Measurements from ENCODE around the gene KMT5B. TPM values are rescaled to one million over a fixed set of nuclear protein-coding genes. Genes with fewer than 3 reads are reported as not detected.

KMT5B gene
- total RNA-seq, 1 donor from 2014 or later = 43.9 TPM

GRCh38 chr11:68136866-68137265 is 76.2 kb downstream of the KMT5B start:
- no peak for ATAC-seq
- DNase-seq = no peak
- no peaks in the 10 kb centered on the region for H3K9me3 ChIP-seq
- intact Hi-C loops (cut with DNase I) = no loop called here
- H3K27ac ChIP-seq = no peak overlapping the region
- peaks cover 8% of the 10 kb centered on the region for H3K4me1 ChIP-seq
- no peak for TF ChIP-seq CTCF (IDR thresholded peaks at IDR 0.05)
- H3K4me3 ChIP-seq = no peak overlapping the region
- H3K27me3 ChIP-seq = no peaks in the 10 kb centered on the region
- no peaks in the 10 kb centered on the region for H3K36me3 ChIP-seq

- no peaks in the 10 kb centered on the region for H3K36me3 ChIP-seq
- no peaks in the 10 kb centered on the region for H3K27me3 ChIP-seq
- H3K27ac ChIP-seq = no peak overlapping the region
- no peak for ATAC-seq
- intact Hi-C loops (cut with DNase I) = no loop called here
- TF ChIP-seq CTCF (IDR thresholded peaks at IDR 0.05) = no peak
- no peaks in the 10 kb centered on the region for H3K4me1 ChIP-seq
- no peaks in the 10 kb centered on the region for H3K9me3 ChIP-seq
- no peak for DNase-seq
- H3K4me3 ChIP-seq = no peak overlapping the region
Observed at GRCh38 chr11:68135161-68135560, 77.9 kb downstream of the KMT5B start.

- no peak overlapping the region for H3K4me3 ChIP-seq
- intact Hi-C loops (cut with DNase I) = no loop called here
- ATAC-seq (no peak), DNase-seq (no peak)
- no peaks in the 10 kb centered on the region for H3K9me3 ChIP-seq
- no peak for TF ChIP-seq CTCF (IDR thresholded peaks at IDR 0.05)
- peaks cover 4% of the 10 kb centered on the region for H3K4me1 ChIP-seq
- no peaks in the 10 kb centered on the region for H3K27me3 ChIP-seq
- H3K36me3 ChIP-seq = no peaks in the 10 kb centered on the region
- H3K27ac ChIP-seq = no peak overlapping the region
Observed at GRCh38 chr11:68133761-68134160, 79.3 kb downstream of the KMT5B start.

- intact Hi-C loops (cut with DNase I) = no loop called here
- H3K4me3 ChIP-seq = no peak overlapping the region
- H3K4me1 ChIP-seq = peaks cover 19% of the 10 kb centered on the region
- no peaks in the 10 kb centered on the region for H3K27me3 ChIP-seq
- no peak overlapping the region for H3K27ac ChIP-seq
- no peaks in the 10 kb centered on the region for H3K36me3 ChIP-seq
- DNase-seq (no peak), ATAC-seq (no peak)
- TF ChIP-seq CTCF (IDR thresholded peaks at IDR 0.05) = no peak
- H3K9me3 ChIP-seq = no peaks in the 10 kb centered on the region
Observed at GRCh38 chr11:68130121-68130520, 83.0 kb downstream of the KMT5B start.

- Histone ChIP-seq H3K27ac (peak overlapping the region; percentile 83), H3K9me3 (no peaks in the 10 kb centered on the region), H3K4me1 (peaks cover 19% of the 10 kb centered on the region), H3K27me3 (no peaks in the 10 kb centered on the region), H3K4me3 (peak overlapping the region; percentile 56), H3K36me3 (no peaks in the 10 kb centered on the region)
- peak; percentile 69 for ATAC-seq
- peak; percentile 82 for DNase-seq
- TF ChIP-seq CTCF (IDR thresholded peaks at IDR 0.05) = no peak
- intact Hi-C loops (cut with DNase I) = no loop called here
Observed at GRCh38 chr11:68128682-68129327, 84.3 kb downstream of the KMT5B start.

Measured in upper lobe of right lung (tissue), 1 donor.